OCI-LY3 (cell line): ENCODE measurements around the gene KDM1B.
"Not testable (repeated sequence)": the region's sequence is repeated elsewhere in the genome, so short reads cannot be mapped to it uniquely, and the experiment has no call there.

Experiments
- H2AFZ ChIP-seq: fragments of 200-600, 300-600 bp; shearing (Covaris generic); 2 replicates; pipeline ENCODE4 v1.6.0; 2014; ENCODE audit warnings: antibody characterized with exemption, low read depth, low read length
- H3K27ac ChIP-seq: fragments of 200-600, 300-600 bp; sonication (generic); 2 replicates; pipeline ENCODE4 v1.5.1; 2014; ENCODE audit warnings: mild to moderate bottlenecking, low read length, moderate library complexity, mixed read lengths
- H3K27me3 ChIP-seq: fragments of 200-600, 300-600 bp; sonication (generic); 2 replicates; pipeline ENCODE4 v1.6.1; 2014; ENCODE audit warnings: low read depth, low read length, mixed read lengths
- H3K36me3 ChIP-seq: fragments of 200-600, 300-600 bp; sonication (generic); replicated peaks from 2 replicates; pipeline ENCODE3; 2014; ENCODE audit warnings: low read depth, low read length, mixed read lengths
- H3K4me1 ChIP-seq: fragments of 300-600, 200-600 bp; sonication (generic); 2 replicates; pipeline ENCODE4 v1.6.1; 2014; ENCODE audit warnings: low read length, mixed read lengths
- H3K4me2 ChIP-seq: fragments of 200-600, 300-600 bp; sonication (generic); 2 replicates; pipeline ENCODE4 v1.6.1; 2014; ENCODE audit warnings: low read length, mixed read lengths
- H3K4me3 ChIP-seq: fragments of 300-600, 200-600 bp; sonication (generic); 2 replicates; pipeline ENCODE4 v1.5.1; 2014; ENCODE audit warnings: antibody characterized with exemption, mild to moderate bottlenecking, low read length, moderate library complexity
- H3K79me2 ChIP-seq: fragments of 300-600, 200-600 bp; shearing (Covaris generic); 2 replicates; pipeline ENCODE4 v1.6.1; 2014; ENCODE audit warnings: mild to moderate bottlenecking, low read length, mixed read lengths
- H3K9ac ChIP-seq: fragments of 300-600, 200-600 bp; shearing (Covaris generic); 2 replicates; pipeline ENCODE4 v1.6.0; 2014; ENCODE audit warnings: mild to moderate bottlenecking, low read length, moderate library complexity
- H3K9me3 ChIP-seq: fragments of 200-600, 300-600 bp; shearing (Covaris generic); 2 replicates; pipeline ENCODE4 v1.6.1; 2014; ENCODE audit warnings: low read length, mixed read lengths; ENCODE audit not compliant: insufficient read depth
- H4K20me1 ChIP-seq: fragments of 200-600, 300-600 bp; sonication (generic); 2 replicates; pipeline ENCODE4 v1.6.1; 2016; ENCODE audit warnings: low read length, mixed read lengths; ENCODE audit not compliant: insufficient read depth
- EZH2phosphoT487 ChIP-seq: fragments of 200-600 bp; shearing (Covaris generic); IDR thresholded peaks from 2 replicates; pipeline ENCODE4 v1.6.1; 2018; ENCODE audit warnings: antibody characterized with exemption, mixed run types, low read depth
- TF ChIP-seq, protein P1 (sequence below): fragments of 200-600, 300-600 bp; sonication (generic); IDR thresholded peaks from 2 replicates; pipeline ENCODE4 v1.5.1; 2014; ENCODE audit warnings: antibody characterized with exemption, low read length, low read depth

KDM1B gene

DNA sequence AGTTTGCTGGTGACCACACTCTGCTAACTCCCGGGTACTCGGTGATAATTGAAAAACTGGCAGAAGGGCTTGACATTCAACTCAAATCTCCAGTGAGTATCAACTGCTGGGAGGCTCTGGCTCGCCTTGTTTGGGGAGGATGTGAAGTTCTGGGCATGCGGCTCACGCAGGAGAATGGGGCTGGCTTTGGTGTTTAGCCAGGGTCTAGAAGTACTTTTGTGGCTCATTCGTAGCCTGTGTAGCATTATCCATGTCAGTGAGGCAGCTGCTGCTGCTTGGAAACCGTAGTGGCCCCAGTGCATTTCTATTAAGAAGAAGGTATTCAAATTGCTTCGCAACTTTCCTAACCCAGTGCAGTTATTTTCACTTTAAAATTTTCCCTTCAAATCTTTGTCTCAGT lies 52.2 kb downstream of the KDM1B start:
- Histone ChIP-seq H3K4me2 (no peak overlapping the region), H3K4me1 (peaks cover 10% of the 10 kb centered on the region), H3K4me3 (no peak overlapping the region), H3K9ac (no peak overlapping the region), H3K27me3 (no peaks in the 10 kb centered on the region), H3K9me3 (no peaks in the 10 kb centered on the region), H3K79me2 (no peaks in the 10 kb centered on the region), H3K36me3 (peaks cover under 1% of the 10 kb centered on the region), H4K20me1 (no peaks in the 10 kb centered on the region), H2AFZ (no peak overlapping the region), H3K27ac (no peak overlapping the region)
- no peak for TF ChIP-seq EZH2phosphoT487
- TF ChIP-seq, protein P1, sequence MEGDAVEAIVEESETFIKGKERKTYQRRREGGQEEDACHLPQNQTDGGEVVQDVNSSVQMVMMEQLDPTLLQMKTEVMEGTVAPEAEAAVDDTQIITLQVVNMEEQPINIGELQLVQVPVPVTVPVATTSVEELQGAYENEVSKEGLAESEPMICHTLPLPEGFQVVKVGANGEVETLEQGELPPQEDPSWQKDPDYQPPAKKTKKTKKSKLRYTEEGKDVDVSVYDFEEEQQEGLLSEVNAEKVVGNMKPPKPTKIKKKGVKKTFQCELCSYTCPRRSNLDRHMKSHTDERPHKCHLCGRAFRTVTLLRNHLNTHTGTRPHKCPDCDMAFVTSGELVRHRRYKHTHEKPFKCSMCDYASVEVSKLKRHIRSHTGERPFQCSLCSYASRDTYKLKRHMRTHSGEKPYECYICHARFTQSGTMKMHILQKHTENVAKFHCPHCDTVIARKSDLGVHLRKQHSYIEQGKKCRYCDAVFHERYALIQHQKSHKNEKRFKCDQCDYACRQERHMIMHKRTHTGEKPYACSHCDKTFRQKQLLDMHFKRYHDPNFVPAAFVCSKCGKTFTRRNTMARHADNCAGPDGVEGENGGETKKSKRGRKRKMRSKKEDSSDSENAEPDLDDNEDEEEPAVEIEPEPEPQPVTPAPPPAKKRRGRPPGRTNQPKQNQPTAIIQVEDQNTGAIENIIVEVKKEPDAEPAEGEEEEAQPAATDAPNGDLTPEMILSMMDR, result no peak

DNA sequence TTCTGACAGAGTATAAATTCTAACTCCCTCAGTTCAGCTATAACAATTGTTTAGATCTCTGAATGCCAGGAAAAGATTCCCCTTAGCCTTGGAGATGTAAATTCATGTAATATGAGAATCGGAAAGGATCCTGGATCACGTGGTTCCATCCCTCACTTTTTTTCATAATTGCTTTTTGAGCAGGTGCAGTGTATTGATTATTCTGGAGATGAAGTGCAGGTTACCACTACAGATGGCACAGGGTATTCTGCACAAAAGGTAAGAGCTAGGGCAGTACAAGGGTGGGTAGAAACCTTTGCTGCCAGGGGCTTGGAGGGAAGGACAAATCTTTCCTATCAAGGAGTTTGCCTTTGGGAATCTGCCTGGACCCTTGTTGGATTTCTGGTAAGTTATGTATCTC lies 52.7 kb downstream of the KDM1B start:
- Histone ChIP-seq H3K79me2 (no peaks in the 10 kb centered on the region), H3K4me2 (no peak overlapping the region), H3K36me3 (no peaks in the 10 kb centered on the region), H3K9ac (no peak overlapping the region), H3K27ac (no peak overlapping the region), H3K27me3 (no peaks in the 10 kb centered on the region), H3K9me3 (no peaks in the 10 kb centered on the region), H3K4me3 (no peak overlapping the region), H3K4me1 (peaks cover 10% of the 10 kb centered on the region), H2AFZ (no peak overlapping the region), H4K20me1 (no peaks in the 10 kb centered on the region)
- TF ChIP-seq EZH2phosphoT487, result no peak
- TF ChIP-seq, protein P1, result no peak

DNA sequence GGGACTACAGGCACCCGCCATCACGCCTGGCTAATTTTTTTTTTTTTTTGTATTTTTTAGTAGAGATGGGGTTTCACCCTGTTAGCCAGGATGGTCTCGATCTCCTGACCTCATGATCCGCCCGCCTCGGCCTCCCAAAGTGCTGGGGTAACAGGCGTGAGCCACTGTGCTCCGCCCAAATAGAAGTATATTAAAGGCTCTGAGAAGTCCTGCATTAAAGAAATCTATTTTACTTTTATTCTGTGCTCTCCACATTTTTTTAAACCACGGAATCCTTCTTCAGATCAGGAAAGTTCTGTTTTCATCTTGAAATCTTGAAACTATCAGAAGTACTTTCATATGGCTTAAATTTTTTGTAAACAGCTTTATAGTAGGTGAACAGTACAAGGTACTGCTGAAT lies 53.6 kb downstream of the KDM1B start:
- not testable (repeated sequence) for H3K79me2 ChIP-seq, H2AFZ ChIP-seq, H4K20me1 ChIP-seq, H3K4me3 ChIP-seq, H3K36me3 ChIP-seq, H3K9me3 ChIP-seq, H3K4me2 ChIP-seq, H3K9ac ChIP-seq, H3K27me3 ChIP-seq, H3K27ac ChIP-seq
- peaks cover 12% of the 10 kb centered on the region for H3K4me1 ChIP-seq

DNA sequence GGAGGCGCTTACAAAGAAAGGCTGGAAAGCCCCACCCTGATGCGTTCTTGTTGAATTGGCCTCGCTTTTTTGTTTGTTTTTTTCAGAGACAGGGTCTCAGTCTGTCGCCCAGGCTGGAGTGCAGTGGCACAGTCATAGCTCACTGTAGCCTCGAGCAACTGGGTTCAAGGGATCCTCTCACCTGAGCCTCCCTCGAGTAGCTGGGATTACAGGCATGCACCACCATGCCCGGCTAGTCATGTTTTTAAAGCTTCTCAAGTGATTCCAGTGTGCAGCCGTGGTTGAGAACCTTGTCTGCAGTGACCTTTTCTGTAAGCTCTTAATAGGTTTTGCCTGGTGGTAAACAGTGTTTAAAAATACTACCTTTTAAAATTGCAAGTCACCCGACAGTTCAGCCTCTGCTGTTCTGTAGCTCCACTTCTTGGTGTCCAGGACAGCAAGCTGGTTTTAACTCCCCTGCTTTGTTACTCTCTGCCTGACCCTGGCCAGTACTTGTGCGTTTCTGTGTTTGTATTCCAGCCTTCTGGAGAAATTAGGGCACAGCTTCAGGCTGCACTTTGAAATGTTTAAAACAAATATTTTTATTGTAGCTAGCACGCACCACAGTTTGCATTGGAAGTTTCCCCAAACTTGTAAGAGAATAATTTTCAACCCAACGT lies 54.4 kb downstream of the KDM1B start:
- H3K9ac ChIP-seq, result no peak overlapping the region
- no peaks in the 10 kb centered on the region for H3K9me3 ChIP-seq
- H3K4me3 ChIP-seq, result no peak overlapping the region
- no peak overlapping the region for H3K27ac ChIP-seq
- no peaks in the 10 kb centered on the region for H3K79me2 ChIP-seq
- no peaks in the 10 kb centered on the region for H4K20me1 ChIP-seq
- H3K4me1 ChIP-seq, result peaks cover 17% of the 10 kb centered on the region
- no peaks in the 10 kb centered on the region for H3K27me3 ChIP-seq
- H3K36me3 ChIP-seq, result no peaks in the 10 kb centered on the region
- TF ChIP-seq, protein P1, result no peak
- TF ChIP-seq EZH2phosphoT487, result no peak
- H2AFZ ChIP-seq, result no peak overlapping the region
- H3K4me2 ChIP-seq, result no peak overlapping the region
